ENCODE data around the gene MEIS3. TPM values are rescaled to one million over a fixed set of nuclear protein-coding genes. Genes with fewer than 3 reads are reported as not detected.

Gene MEIS3
- total RNA-seq, 1 experiment from 2014 or later: 9.6 TPM

DNA sequence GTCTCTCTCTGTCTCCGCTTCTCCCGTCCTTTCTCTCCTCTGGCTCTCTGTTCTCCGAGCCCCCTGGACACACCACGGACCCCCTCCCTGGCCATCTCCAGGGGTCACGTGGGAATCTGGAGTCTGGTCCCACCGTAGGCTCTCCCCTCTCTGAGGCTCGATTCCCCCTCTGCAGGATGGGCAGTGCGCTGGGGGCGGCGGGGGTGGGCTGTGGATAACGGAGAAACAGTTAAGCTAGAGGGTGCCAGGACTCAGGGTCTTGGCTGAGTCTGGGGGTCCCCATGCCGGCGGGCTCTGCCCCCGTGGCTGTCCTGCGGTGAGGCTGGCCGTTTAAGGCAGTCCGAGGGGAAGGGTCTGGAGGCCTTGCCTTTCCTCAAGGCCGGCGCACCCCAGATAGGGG lies 462 bp upstream of the MEIS3 start:
- intact Hi-C loops (cut with micrococcal nuclease; ENCODE audit: unreplicated experiment): no loop called here
- DNase-seq (ENCODE audit: low spot score): no peak
- H3K4me1 ChIP-seq (ENCODE audit: insufficient read depth, low read length, poor library complexity, severe bottlenecking): peaks cover 34% of the 10 kb centered on the region
- ChIA-PET CTCF (no interaction called here), POLR2A (ENCODE audit: low non-redundant PET) (no interaction called here)
- peaks cover 25% of the 10 kb centered on the region for H3K27me3 ChIP-seq (replicated peaks; ENCODE audit: insufficient read depth, low read depth, low read length, poor library complexity)
- no peak overlapping the region for H3K27ac ChIP-seq (ENCODE audit: low read depth, low read length, poor library complexity, severe bottlenecking)
- no TSS peak for BruUV-seq (replicated peaks)
- H3K9me3 ChIP-seq (ENCODE audit: low read depth, low read length, poor library complexity, severe bottlenecking): no peaks in the 10 kb centered on the region
- no peak overlapping the region for H3K4me3 ChIP-seq (ENCODE audit: low read depth, low read length, poor library complexity, severe bottlenecking)
- H3K36me3 ChIP-seq (ENCODE audit: insufficient read depth, low read length, poor library complexity, severe bottlenecking): no peaks in the 10 kb centered on the region
- TF ChIP-seq, protein P1, sequence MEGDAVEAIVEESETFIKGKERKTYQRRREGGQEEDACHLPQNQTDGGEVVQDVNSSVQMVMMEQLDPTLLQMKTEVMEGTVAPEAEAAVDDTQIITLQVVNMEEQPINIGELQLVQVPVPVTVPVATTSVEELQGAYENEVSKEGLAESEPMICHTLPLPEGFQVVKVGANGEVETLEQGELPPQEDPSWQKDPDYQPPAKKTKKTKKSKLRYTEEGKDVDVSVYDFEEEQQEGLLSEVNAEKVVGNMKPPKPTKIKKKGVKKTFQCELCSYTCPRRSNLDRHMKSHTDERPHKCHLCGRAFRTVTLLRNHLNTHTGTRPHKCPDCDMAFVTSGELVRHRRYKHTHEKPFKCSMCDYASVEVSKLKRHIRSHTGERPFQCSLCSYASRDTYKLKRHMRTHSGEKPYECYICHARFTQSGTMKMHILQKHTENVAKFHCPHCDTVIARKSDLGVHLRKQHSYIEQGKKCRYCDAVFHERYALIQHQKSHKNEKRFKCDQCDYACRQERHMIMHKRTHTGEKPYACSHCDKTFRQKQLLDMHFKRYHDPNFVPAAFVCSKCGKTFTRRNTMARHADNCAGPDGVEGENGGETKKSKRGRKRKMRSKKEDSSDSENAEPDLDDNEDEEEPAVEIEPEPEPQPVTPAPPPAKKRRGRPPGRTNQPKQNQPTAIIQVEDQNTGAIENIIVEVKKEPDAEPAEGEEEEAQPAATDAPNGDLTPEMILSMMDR (conservative IDR thresholded peaks at IDR 0.05; ENCODE audit: low read depth, low read length): no peak
- TF ChIP-seq EZH2 (IDR thresholded peaks at IDR 0.05; ENCODE audit: borderline replicate concordance, low read depth, low read length, poor library complexity, severe bottlenecking): no peak

DNA sequence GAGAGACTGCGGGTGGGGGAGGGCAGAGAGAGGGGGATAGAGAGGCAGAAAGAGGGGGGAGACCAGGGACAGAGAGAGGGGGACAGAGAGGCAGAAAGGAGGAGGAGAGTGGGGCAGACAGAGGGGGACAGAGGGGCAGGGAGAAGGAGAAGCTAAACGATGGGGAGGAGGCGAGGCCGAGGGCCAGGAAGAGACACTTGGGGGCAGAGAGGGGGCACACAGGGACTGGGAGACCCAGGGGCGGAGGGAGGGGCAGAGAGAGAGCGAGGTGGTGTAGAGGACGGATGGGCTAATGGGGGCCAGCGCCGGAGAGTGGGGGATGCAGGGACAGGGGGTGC lies 666 bp downstream of the MEIS3 start:
- Histone ChIP-seq H3K4me3 (ENCODE audit: low read depth, low read length, poor library complexity, severe bottlenecking) (peak overlapping the region; percentile 52), H3K4me1 (ENCODE audit: insufficient read depth, low read length, poor library complexity, severe bottlenecking) (peaks cover 34% of the 10 kb centered on the region), H3K36me3 (ENCODE audit: insufficient read depth, low read length, poor library complexity, severe bottlenecking) (no peaks in the 10 kb centered on the region), H3K9me3 (ENCODE audit: low read depth, low read length, poor library complexity, severe bottlenecking) (no peaks in the 10 kb centered on the region), H3K27me3 (replicated peaks; ENCODE audit: insufficient read depth, low read depth, low read length, poor library complexity) (peaks cover 24% of the 10 kb centered on the region), H3K27ac (ENCODE audit: low read depth, low read length, poor library complexity, severe bottlenecking) (no peak overlapping the region)
- ChIA-PET POLR2A (ENCODE audit: low non-redundant PET) (no interaction called here), CTCF (interaction anchor here (0.6 kb wide), 1 partner anchor 384 kb away, joined by 11 read pairs; no protein-coding TSS in a partner anchor)
- no peak for DNase-seq (ENCODE audit: low spot score)
- intact Hi-C loops (cut with micrococcal nuclease; ENCODE audit: unreplicated experiment): no loop called here
- no TSS peak for BruUV-seq (replicated peaks)
- no peak for TF ChIP-seq EZH2 (IDR thresholded peaks at IDR 0.05; ENCODE audit: borderline replicate concordance, low read depth, low read length, poor library complexity, severe bottlenecking)
- TF ChIP-seq, protein P1 (conservative IDR thresholded peaks at IDR 0.05; ENCODE audit: low read depth, low read length): no peak

DNA sequence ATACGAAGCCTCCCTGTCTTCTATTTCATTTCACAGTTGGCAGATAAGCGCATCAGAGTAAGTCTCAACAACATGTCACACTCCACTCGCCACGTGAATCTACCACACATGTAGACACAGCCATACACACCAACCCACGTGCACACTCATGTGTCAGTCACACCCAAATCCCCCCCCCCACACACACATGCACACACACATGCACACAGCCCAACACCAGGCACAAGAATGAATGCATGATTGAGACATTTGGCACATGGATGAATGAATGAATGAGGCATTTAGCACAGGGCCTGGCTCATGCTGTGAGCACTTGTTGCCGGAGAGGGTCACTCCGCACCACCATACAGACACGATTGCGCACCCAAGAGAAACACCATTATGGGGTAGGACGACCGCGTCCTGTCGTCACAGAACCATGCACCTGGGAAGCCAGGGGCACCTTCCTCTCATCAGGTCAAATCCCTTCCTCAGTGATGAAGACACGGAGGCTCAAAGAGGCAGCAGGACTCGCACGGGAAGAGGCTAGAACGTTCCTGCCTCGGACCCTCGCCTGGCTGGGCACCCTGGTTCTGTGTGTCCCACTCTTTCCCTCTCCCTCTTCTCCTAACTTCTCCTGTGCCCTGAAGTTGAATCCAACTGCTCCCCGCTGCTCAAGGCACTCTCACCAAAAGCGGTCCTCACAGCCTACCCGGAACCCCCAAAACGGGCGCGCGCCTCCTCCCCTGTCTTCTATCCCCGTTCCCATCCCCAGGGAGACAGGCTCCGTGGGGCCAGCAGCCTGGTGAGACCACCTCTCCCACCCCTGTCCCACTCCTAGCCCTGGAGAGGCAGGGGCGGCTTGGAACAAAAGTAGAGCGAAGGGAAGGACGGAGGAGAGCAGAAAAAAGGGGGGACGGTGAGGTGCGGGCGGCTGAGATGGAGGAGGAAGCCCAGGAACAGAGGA lies 1.3 kb downstream of the MEIS3 start:
- no peak for DNase-seq (ENCODE audit: low spot score)
- BruUV-seq (replicated peaks): no TSS peak
- no peaks in the 10 kb centered on the region for H3K36me3 ChIP-seq (ENCODE audit: insufficient read depth, low read length, poor library complexity, severe bottlenecking)
- no peak overlapping the region for H3K27ac ChIP-seq (ENCODE audit: low read depth, low read length, poor library complexity, severe bottlenecking)
- peaks cover 34% of the 10 kb centered on the region for H3K4me1 ChIP-seq (ENCODE audit: insufficient read depth, low read length, poor library complexity, severe bottlenecking)
- ChIA-PET CTCF (interaction anchor here (0.6 kb wide), 1 partner anchor 383 kb away, joined by 11 read pairs; no protein-coding TSS in a partner anchor), POLR2A (ENCODE audit: low non-redundant PET) (no interaction called here)
- peak overlapping the region; percentile 52 for H3K4me3 ChIP-seq (ENCODE audit: low read depth, low read length, poor library complexity, severe bottlenecking)
- intact Hi-C loops (cut with micrococcal nuclease; ENCODE audit: unreplicated experiment): no loop called here
- H3K9me3 ChIP-seq (ENCODE audit: low read depth, low read length, poor library complexity, severe bottlenecking): no peaks in the 10 kb centered on the region
- TF ChIP-seq, protein P1 (conservative IDR thresholded peaks at IDR 0.05; ENCODE audit: low read depth, low read length): no peak
- no peak for TF ChIP-seq EZH2 (IDR thresholded peaks at IDR 0.05; ENCODE audit: borderline replicate concordance, low read depth, low read length, poor library complexity, severe bottlenecking)
- H3K27me3 ChIP-seq (replicated peaks; ENCODE audit: insufficient read depth, low read depth, low read length, poor library complexity): peaks cover 18% of the 10 kb centered on the region

Measured in A673 (cell line).